ENCODE data around the gene CHORDC1.

- TF ChIP-seq POLR2A (IDR thresholded peaks at IDR 0.05; ENCODE audit: low read depth, low read length) (no peak), CTCF (IDR thresholded peaks at IDR 0.05; ENCODE audit: extremely low read depth in 1 of 2, insufficient read depth in 1 of 2, low read depth in 1 of 2, low read length in 2 of 2) (no peak), MAX (IDR thresholded peaks at IDR 0.05; ENCODE audit: insufficient read depth, insufficient read length) (no peak), POLR2AphosphoS5 (IDR thresholded peaks at IDR 0.05; ENCODE audit: insufficient read depth, low read depth, low read length) (no peak), EZH2 (IDR thresholded peaks at IDR 0.05; ENCODE audit: borderline replicate concordance, low read depth, low read length, severe bottlenecking) (no peak), JUN (IDR thresholded peaks at IDR 0.05; ENCODE audit: borderline replicate concordance, insufficient read depth, insufficient read length, low read depth) (no peak)
Measured at GRCh38 chr11:90213322-90213721, 9.5 kb downstream of the CHORDC1 start.

Data from endothelial cell of umbilical vein (primary cell).